ENCODE measurements around the gene CACHD1.

CACHD1 gene

DNA sequence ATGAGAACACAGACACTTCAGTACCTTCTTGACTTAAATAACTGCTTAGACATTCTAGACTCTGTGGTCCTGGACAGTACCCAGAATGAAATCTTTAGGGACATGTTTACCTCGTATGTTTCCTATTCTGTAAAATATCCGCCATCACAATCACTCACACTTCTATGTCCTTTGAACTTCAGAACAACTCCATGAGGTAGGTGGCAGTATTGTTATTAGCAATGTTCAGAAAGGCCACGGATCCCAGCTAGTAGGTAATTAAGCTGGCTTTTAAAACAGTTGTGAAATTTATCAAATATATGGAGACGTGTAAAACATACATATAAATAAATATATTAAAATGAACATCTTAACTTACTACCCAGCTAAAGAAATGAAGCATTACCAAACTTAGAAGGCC is 83.4 kb downstream of the CACHD1 start:
- Histone ChIP-seq H3K36me3 (peaks cover 59% of the 10 kb centered on the region), H3K4me1 (peaks cover 24% of the 10 kb centered on the region), H3K9me3 (peaks cover 18% of the 10 kb centered on the region), H3K4me3 (no peak overlapping the region), H3K4me2 (no peak overlapping the region), H3K27me3 (no peaks in the 10 kb centered on the region), H3K9ac (no peak overlapping the region), H4K20me1 (no peaks in the 10 kb centered on the region), H3K27ac (no peak overlapping the region)
- no peak for TF ChIP-seq Cebpa-rat (IDR thresholded peaks at IDR 0.05)

DNA sequence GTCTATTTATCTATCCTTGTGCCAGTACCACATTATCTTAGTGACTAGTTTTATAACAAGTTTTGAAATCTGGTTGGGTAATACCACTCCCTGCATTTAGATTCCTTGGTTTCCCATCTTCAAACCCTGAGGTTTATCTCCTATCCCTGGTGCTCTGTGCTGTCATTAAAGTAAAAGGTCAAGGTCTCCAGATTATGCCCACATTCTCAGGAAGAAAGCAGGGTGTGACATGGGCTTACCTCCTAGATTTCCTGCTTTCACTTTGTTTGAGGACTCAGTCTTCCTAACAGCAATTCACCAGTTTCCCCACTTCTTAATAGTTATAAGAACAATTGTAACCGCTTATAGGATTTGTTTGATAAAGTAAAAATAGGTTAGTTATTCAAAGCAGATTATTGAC is 86.0 kb downstream of the CACHD1 start:
- H3K4me1 ChIP-seq: peaks cover 13% of the 10 kb centered on the region
- H3K4me2 ChIP-seq: no peak overlapping the region
- peaks cover 71% of the 10 kb centered on the region for H3K36me3 ChIP-seq
- no peak overlapping the region for H3K27ac ChIP-seq
- no peaks in the 10 kb centered on the region for H4K20me1 ChIP-seq
- H3K9ac ChIP-seq: no peak overlapping the region
- no peaks in the 10 kb centered on the region for H3K27me3 ChIP-seq
- peaks cover 30% of the 10 kb centered on the region for H3K9me3 ChIP-seq
- TF ChIP-seq Cebpa-rat (IDR thresholded peaks at IDR 0.05): no peak
- H3K4me3 ChIP-seq: no peak overlapping the region

DNA sequence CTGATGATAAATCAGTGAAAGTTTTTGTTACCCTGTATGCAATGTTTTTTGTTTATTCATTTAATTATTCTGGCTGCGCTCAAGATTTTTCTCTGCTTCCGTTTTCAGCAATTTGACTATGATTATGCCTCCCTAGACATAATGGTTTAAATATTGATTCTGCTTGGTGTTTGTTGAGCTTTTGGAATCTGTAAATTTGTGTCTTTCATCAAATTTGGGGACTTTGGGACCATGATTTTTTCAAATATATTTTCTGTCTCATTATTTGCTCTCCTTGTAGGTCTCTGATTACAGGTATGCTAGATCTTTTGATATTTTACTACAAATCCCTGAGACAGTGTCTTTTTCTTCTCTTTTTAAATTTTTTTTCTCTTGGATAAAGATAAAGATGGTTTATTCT is 92.1 kb downstream of the CACHD1 start:
- Histone ChIP-seq H3K4me3 (no peak overlapping the region), H3K36me3 (peaks cover 29% of the 10 kb centered on the region), H3K4me1 (no peaks in the 10 kb centered on the region), H3K9me3 (peaks cover 35% of the 10 kb centered on the region), H4K20me1 (no peaks in the 10 kb centered on the region), H3K27ac (no peak overlapping the region), H3K9ac (no peak overlapping the region), H3K27me3 (no peaks in the 10 kb centered on the region), H3K4me2 (no peak overlapping the region)
- no peak for TF ChIP-seq Cebpa-rat (IDR thresholded peaks at IDR 0.05)

DNA sequence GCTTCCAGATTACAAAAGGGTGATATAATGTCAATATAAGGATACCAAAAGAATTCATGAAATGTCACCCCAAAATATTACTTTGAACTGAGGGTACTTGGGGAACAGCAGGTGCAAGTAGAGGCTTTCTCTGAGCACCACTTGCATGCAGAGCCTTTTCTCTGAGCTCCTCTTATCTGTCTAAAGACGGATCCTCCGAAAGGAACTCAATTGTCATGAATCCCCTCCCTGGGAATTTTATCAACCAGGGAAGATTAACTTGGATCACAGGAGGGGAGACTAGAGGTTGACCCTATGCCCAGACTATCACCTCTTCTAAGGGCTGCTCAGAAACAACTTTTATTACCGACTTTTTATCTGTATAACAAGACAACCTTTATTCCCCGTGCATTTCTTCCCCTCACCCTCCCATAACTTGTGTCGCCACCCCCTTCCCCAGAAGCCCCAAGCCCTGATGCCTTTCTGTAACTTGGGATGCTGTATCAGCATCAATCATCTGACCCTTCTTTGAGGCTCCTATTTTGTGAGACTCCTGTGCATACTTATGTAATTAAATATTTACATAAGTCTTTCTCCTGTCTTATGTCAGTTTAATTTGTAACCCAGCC is 94.1 kb downstream of the CACHD1 start:
- H4K20me1 ChIP-seq: no peaks in the 10 kb centered on the region
- H3K27me3 ChIP-seq: no peaks in the 10 kb centered on the region
- H3K4me3 ChIP-seq: no peak overlapping the region
- TF ChIP-seq Cebpa-rat (IDR thresholded peaks at IDR 0.05): no peak
- peaks cover 13% of the 10 kb centered on the region for H3K36me3 ChIP-seq
- H3K9ac ChIP-seq: no peak overlapping the region
- no peak overlapping the region for H3K4me2 ChIP-seq
- H3K9me3 ChIP-seq: peaks cover 18% of the 10 kb centered on the region
- no peaks in the 10 kb centered on the region for H3K4me1 ChIP-seq
- H3K27ac ChIP-seq: no peak overlapping the region

DNA sequence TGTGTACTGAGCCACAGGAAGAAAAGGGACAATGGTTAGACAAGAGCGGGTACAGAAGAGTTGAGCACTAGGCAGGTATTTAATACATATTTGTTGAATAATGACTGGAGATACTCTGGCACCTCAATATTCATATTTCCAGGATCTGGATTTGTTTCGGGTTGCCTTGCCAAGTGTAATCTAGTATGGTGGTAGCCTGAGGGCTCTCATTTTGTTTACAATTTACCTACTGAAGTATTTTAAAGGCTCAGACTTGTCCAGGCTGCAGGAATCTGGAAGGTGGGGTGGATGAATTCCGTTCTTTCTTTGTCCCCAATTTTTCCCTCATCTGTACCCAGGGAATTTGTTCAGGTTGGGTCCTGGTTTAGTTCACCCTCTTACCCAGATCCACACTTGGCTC is 95.0 kb downstream of the CACHD1 start:
- Histone ChIP-seq H3K9ac (no peak overlapping the region), H3K4me2 (no peak overlapping the region), H3K4me3 (no peak overlapping the region), H3K27me3 (no peaks in the 10 kb centered on the region), H3K27ac (no peak overlapping the region), H3K9me3 (peaks cover 14% of the 10 kb centered on the region), H3K4me1 (no peaks in the 10 kb centered on the region), H3K36me3 (peaks cover 9% of the 10 kb centered on the region; the same call in 1 of the 2 replicates), H4K20me1 (no peaks in the 10 kb centered on the region)
- TF ChIP-seq Cebpa-rat (IDR thresholded peaks at IDR 0.05): no peak

DNA sequence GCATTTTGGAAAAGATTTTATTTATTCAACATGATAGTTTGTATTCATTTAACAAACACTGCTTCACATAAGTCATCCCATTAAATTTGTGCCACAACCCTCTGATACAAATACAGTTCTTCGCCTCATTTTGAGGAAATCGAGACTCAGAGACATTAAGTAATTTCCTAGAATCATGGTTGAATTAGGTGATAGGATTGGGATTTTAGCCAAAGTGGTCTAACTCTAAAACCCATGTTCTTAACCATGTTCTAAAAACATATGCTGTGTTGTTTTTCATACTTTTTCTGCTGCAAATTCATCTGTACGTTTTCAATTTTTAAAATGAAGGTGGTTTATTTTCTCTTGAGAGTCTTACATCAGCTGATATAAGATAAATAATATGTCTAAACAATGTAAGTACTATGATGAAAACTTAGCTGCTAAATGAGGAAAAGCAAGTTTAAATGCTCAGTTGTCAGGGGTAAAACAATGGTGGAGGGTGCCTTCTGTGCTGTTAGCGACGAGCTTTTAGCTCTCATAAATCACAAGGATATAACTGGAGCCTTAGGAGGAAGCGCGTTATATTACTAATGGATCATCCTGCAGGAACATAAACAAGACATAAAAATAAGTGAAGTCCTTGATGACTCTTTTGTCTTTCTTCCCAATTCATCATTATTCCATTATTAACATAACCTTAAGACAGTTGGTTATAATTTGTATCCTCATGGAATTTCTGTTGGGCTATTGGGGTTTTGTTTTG is 97.7 kb downstream of the CACHD1 start:
- Histone ChIP-seq H3K36me3 (peaks cover 10% of the 10 kb centered on the region; the same call in 1 of the 2 replicates), H3K27me3 (no peaks in the 10 kb centered on the region), H3K9ac (no peak overlapping the region), H4K20me1 (no peaks in the 10 kb centered on the region), H3K4me3 (no peak overlapping the region), H3K9me3 (peaks cover 7% of the 10 kb centered on the region), H3K4me1 (no peaks in the 10 kb centered on the region), H3K4me2 (no peak overlapping the region), H3K27ac (no peak overlapping the region)
- TF ChIP-seq Cebpa-rat (IDR thresholded peaks at IDR 0.05): no peak

DNA sequence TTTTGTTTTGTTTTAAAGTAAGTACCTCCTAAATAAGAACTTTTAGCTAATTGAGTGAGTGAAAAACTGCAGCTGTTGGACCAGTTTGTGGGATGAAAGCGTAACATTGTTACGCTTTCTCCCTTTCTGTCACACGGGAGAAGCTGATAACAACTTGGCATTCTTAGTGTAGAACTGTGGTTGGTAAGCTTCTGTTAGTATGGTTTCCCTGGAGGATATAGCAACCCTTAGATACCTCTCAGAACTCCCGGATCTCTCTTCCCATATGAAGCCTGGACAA is 98.2 kb downstream of the CACHD1 start:
- Histone ChIP-seq H3K9me3 (peaks cover 2% of the 10 kb centered on the region), H4K20me1 (no peaks in the 10 kb centered on the region), H3K4me2 (no peak overlapping the region), H3K4me3 (no peak overlapping the region), H3K27me3 (no peaks in the 10 kb centered on the region), H3K4me1 (no peaks in the 10 kb centered on the region), H3K9ac (no peak overlapping the region), H3K27ac (no peak overlapping the region), H3K36me3 (peaks cover 11% of the 10 kb centered on the region; the same call in 1 of the 2 replicates)
- TF ChIP-seq Cebpa-rat (IDR thresholded peaks at IDR 0.05): no peak

DNA sequence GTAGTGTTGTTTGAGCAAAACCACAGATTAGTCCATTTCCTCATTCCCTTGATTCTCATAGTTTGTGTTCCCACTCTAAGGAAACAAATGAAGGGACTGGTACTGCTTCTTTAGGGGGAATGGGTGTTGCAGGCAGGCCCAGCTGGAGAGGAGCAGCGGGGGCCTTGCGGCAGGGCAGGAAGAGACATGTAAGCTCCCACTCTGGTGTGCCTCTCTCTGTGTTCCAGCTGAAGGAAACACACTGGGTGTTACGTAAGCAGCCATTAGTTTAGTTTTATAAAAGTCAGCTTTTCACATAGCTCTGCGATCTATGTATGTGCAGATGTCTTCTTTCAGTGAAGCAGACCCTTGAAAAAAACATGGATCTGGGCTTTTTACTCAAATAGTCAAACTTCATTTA is 99.5 kb downstream of the CACHD1 start:
- H3K27me3 ChIP-seq: no peaks in the 10 kb centered on the region
- no peak overlapping the region for H3K4me3 ChIP-seq
- 0 out of 2 replicates have a peak, but pooled peaks cover 12% of the 10 kb centered on the region for H3K36me3 ChIP-seq
- H3K4me2 ChIP-seq: no peak overlapping the region
- H4K20me1 ChIP-seq: no peaks in the 10 kb centered on the region
- TF ChIP-seq Cebpa-rat (IDR thresholded peaks at IDR 0.05): no peak
- no peaks in the 10 kb centered on the region for H3K9me3 ChIP-seq
- no peaks in the 10 kb centered on the region for H3K4me1 ChIP-seq
- H3K27ac ChIP-seq: no peak overlapping the region
- H3K9ac ChIP-seq: no peak overlapping the region

DNA sequence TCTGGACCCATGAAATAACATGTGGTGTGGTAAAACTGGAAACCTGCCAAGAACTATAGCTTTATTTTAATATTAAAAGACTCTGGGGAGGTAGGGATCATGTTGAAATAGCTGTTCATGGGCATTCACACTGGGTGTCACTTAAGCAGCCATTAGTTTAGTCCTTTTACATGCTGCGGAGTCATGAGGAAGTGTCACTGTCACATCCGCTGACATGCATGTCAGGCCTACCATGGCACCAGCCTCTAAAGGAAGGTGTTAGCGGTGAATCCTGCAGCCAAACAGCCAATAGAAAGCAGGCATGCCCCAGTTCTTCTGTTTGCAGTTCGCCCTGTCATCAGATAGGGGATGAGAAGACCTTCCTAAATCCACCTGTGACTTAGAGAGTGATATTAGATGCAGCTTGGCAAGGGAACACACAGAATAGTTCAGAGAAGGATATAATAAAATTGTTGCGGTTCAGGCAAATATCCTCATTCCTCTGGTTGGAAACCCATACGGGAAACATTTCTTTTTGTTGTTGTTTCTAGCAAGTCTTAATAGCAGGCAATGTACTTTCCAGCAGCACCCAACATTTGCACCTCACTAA is 100.4 kb downstream of the CACHD1 start:
- Histone ChIP-seq H3K9ac (no peak overlapping the region), H4K20me1 (no peaks in the 10 kb centered on the region), H3K27me3 (no peaks in the 10 kb centered on the region), H3K4me1 (no peaks in the 10 kb centered on the region), H3K4me2 (no peak overlapping the region), H3K27ac (no peak overlapping the region), H3K9me3 (no peaks in the 10 kb centered on the region), H3K4me3 (no peak overlapping the region), H3K36me3 (0 out of 2 replicates have a peak, but pooled peaks cover 12% of the 10 kb centered on the region)
- TF ChIP-seq Cebpa-rat (IDR thresholded peaks at IDR 0.05): no peak

DNA sequence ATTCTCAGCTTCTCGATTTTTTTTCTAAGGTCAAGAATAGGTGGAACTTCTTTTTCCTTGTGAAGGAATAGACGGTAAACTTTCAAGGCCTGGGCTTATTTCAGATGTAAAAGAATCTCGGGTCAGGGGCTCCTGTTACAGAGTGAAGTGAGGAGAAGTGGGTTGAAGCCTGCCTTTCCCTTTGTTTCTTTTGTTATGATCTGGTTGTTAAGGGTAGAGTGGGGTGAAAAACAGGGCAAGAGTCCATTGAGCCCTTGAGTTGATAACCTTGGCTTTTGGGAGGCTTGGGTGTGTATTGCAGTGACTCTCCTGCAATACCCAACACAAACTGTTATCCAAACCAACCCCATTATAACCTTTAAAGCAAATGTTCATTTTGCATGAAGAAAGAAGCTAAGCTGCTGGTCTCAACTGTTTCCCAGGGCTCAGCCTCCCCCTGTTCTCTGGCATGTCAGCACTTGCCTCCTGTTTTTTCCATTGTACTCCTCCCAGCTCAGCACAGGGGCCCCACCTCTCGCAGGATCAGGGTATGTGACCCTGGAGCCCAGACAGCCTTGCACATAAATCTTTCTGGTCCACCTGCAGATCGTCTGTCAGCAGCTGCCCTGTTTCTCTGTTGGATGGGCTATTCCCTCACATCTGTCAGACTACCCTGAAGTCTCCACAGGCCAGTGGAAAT is 102.4 kb downstream of the CACHD1 start:
- H3K27me3 ChIP-seq: no peaks in the 10 kb centered on the region
- H4K20me1 ChIP-seq: no peaks in the 10 kb centered on the region
- no peaks in the 10 kb centered on the region for H3K9me3 ChIP-seq
- no peak for TF ChIP-seq Cebpa-rat (IDR thresholded peaks at IDR 0.05)
- H3K9ac ChIP-seq: no peak overlapping the region
- H3K36me3 ChIP-seq: 0 out of 2 replicates have a peak, but pooled peaks cover 12% of the 10 kb centered on the region
- H3K4me1 ChIP-seq: no peaks in the 10 kb centered on the region
- no peak overlapping the region for H3K27ac ChIP-seq
- H3K4me3 ChIP-seq: no peak overlapping the region
- no peak overlapping the region for H3K4me2 ChIP-seq
